SK-N-SH treated with all-trans-retinoic acid at 6 μM for 48 hours (cell line): ENCODE data around the gene DHDH.

ENCODE experiments used
- ATAC-seq: fragments of 200-7000 bp; cut with Tn5 transposase; 3 replicates; pipeline ENCODE4 v1.9.1; 2020; ENCODE audit warnings: mild to moderate bottlenecking, moderate library complexity
- ARNTL ChIP-seq: fragments of 450-650 bp; formaldehyde crosslinking; IDR thresholded peaks from 2 replicates; pipeline ENCODE4 v1.5.0; 2020; ENCODE audit warnings: low read depth, mild to moderate bottlenecking, moderate library complexity, borderline replicate concordance
- BACH2 ChIP-seq: fragments of 250-450 bp; sonication (Bioruptor Pico); IDR thresholded peaks from 2 replicates; pipeline ENCODE4 v1.9.0; 2021; ENCODE audit warnings: mild to moderate bottlenecking, borderline replicate concordance
- CSDC2 ChIP-seq: fragments of 250-450 bp; sonication (Bioruptor Pico); IDR thresholded peaks from 2 replicates; pipeline ENCODE4 v1.5.0; 2020; ENCODE audit warnings: mild to moderate bottlenecking, moderate library complexity
- ESRRG ChIP-seq: fragments of 250-450 bp; sonication (Bioruptor Pico); IDR thresholded peaks from 2 replicates; pipeline ENCODE4 v1.6.1; 2021; ENCODE audit warnings: mild to moderate bottlenecking
- OSR1 ChIP-seq: fragments of 250-450 bp; sonication (Bioruptor Pico); IDR thresholded peaks from 2 replicates; pipeline ENCODE4 v1.8.0; 2022; ENCODE audit warnings: moderate library complexity, mild to moderate bottlenecking, inconsistent platforms
- PATZ1 ChIP-seq: fragments of 250-450 bp; sonication (Bioruptor Pico); IDR thresholded peaks from 2 replicates; pipeline ENCODE4 v1.8.0; 2020; ENCODE audit warnings: mild to moderate bottlenecking, moderate library complexity, borderline replicate concordance
- POU6F1 ChIP-seq: fragments of 250-450 bp; sonication (Bioruptor Pico); IDR thresholded peaks from 2 replicates; pipeline ENCODE4 v1.8.0; 2021; ENCODE audit warnings: low read depth, mild to moderate bottlenecking, moderate library complexity, borderline replicate concordance
- PPARA ChIP-seq: fragments of 250-450 bp; sonication (Bioruptor Pico); IDR thresholded peaks from 2 replicates; pipeline ENCODE4 v1.5.0; 2020; ENCODE audit warnings: mild to moderate bottlenecking, borderline replicate concordance
- RARB ChIP-seq: fragments of 250-450 bp; sonication (Bioruptor Pico); IDR thresholded peaks from 2 replicates; pipeline ENCODE4 v1.8.0; 2021; ENCODE audit warnings: mild to moderate bottlenecking, moderate library complexity
- TSHZ2 ChIP-seq: fragments of 250-450 bp; sonication (Bioruptor Pico); IDR thresholded peaks from 2 replicates; pipeline ENCODE4 v1.5.0; 2020; ENCODE audit warnings: mild to moderate bottlenecking, moderate library complexity
- ZC3H10 ChIP-seq: fragments of 250-450 bp; sonication (Bioruptor Pico); IDR thresholded peaks from 2 replicates; pipeline ENCODE4 v1.5.1; 2021; ENCODE audit warnings: mild to moderate bottlenecking, moderate library complexity
- ZFP30 ChIP-seq: fragments of 450-650 bp; formaldehyde crosslinking; IDR thresholded peaks from 2 replicates; pipeline ENCODE4 v1.5.0; 2022; ENCODE audit warnings: mild to moderate bottlenecking, moderate library complexity
- ZNF565 ChIP-seq: fragments of 450-650 bp; formaldehyde crosslinking; conservative IDR thresholded peaks from 2 replicates; pipeline ENCODE4 v1.5.0; 2020; ENCODE audit warnings: low read depth, mild to moderate bottlenecking, moderate library complexity
- ZNF70 ChIP-seq: fragments of 450-650 bp; formaldehyde crosslinking; IDR thresholded peaks from 2 replicates; pipeline ENCODE4 v1.5.0; 2020; ENCODE audit warnings: mild to moderate bottlenecking, moderate library complexity

DHDH gene

DNA sequence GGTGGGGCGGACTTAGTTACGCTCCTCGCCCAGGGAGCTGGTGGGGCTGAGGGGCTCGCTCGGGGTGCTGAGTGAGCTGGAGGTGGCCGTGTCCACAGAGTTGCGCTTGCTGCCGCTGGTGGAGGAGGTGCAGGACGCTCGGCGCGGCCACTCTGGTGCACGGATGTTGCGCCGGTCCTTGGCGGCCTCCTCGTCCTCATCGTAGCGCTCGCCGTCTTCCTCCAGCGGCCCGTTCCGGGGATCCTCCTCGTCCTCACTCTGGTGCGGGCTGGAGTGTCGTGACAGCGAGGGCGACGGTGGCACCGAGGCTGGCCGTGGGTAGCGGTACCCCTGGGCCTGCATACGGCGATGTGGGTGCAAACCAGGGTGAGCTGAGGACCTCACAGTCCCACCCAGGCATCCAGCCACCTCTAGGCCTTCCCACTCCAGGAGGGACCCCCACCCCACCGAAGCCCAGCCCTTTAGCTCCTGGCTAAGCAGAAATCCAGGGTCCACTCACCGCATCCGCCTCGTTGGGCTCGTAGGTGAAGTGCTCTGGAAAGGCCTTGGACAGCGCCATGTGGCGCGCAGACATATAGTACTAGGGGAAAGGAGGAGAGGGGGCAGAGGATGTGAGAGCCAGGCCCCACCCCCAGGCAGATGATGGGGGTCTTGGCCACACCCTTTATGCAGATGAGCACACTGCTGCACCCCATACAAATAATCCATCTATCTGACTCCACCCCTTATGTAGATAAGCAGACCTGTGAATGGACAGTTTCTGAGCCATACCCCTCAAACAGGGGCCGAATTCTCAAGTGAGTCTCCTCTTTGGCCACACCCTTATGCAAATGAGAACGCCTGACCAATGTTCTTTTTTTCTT lies 36.0 kb downstream of the DHDH start:
- ATAC-seq: no peak
- no peak for TF ChIP-seq ZNF565 (CRISPR knock-in tag)
- TF ChIP-seq PATZ1 (CRISPR knock-in tag): no peak
- no peak for TF ChIP-seq POU6F1
- no peak for TF ChIP-seq ZFP30 (CRISPR knock-in tag)
- TF ChIP-seq ARNTL (CRISPR knock-in tag): no peak

DNA sequence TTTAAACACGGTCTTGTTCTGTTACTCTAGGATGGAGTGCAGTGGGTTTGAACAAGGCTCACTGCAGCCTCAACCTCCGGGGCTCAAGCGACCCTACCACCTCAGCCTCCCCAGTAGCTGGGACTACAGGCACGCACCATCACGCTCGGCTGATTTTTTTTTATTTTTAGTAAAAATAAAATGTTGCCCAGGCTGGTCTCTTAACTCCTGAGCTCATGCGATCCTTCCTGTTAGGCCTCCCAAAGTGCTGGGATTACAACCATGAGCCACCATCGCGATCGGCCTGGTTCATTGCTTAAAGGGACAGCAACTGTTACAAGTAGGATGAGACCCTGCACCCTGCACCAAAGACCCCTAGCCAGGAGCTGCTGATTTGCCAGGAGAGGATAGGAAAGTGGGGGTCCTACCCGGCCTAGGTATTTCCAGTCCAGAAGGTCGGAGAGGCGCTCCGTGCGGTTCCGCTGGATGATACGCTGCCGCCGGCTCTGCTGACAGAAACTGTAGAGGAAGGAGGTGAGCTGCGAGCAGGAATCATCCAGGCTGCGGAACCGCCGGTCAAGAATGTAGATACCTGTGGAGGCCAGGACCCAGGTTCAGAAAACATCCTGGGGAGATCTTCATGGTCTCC lies 36.8 kb downstream of the DHDH start:
- ATAC-seq: no peak
- TF ChIP-seq POU6F1 (no peak), ZC3H10 (CRISPR knock-in tag) (no peak), OSR1 (no peak), BACH2 (CRISPR knock-in tag) (no peak), TSHZ2 (CRISPR knock-in tag) (no peak), ZNF70 (CRISPR knock-in tag) (no peak), CSDC2 (no peak), PPARA (no peak), ESRRG (no peak), RARB (CRISPR knock-in tag) (no peak)

GRCh38 chr19:48970923-48971395 lies 37.5 kb downstream of the DHDH start:
- no peak for TF ChIP-seq TSHZ2 (CRISPR knock-in tag)
- no peak for TF ChIP-seq ESRRG
- TF ChIP-seq PATZ1 (CRISPR knock-in tag): no peak
- ATAC-seq: peak; percentile 85
